C4-2B (cell line): ENCODE data around the gene SYNPR.

Experiments used
- ZFX ChIP-seq: fragments of 450-650 bp; IDR thresholded peaks from 2 replicates; pipeline ENCODE4 v1.6.1; 2017
- TF ChIP-seq, protein P1 (sequence below): fragments of 450-650 bp; conservative IDR thresholded peaks from 2 replicates; pipeline ENCODE4 v1.5.1; 2017; ENCODE audit warnings: mild to moderate bottlenecking

GRCh38 chr3:63384382-63384781, 106.3 kb downstream of the SYNPR start:
- TF ChIP-seq, protein P1, sequence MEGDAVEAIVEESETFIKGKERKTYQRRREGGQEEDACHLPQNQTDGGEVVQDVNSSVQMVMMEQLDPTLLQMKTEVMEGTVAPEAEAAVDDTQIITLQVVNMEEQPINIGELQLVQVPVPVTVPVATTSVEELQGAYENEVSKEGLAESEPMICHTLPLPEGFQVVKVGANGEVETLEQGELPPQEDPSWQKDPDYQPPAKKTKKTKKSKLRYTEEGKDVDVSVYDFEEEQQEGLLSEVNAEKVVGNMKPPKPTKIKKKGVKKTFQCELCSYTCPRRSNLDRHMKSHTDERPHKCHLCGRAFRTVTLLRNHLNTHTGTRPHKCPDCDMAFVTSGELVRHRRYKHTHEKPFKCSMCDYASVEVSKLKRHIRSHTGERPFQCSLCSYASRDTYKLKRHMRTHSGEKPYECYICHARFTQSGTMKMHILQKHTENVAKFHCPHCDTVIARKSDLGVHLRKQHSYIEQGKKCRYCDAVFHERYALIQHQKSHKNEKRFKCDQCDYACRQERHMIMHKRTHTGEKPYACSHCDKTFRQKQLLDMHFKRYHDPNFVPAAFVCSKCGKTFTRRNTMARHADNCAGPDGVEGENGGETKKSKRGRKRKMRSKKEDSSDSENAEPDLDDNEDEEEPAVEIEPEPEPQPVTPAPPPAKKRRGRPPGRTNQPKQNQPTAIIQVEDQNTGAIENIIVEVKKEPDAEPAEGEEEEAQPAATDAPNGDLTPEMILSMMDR = no peak
- no peak for TF ChIP-seq ZFX
